HepG2 (cell line): Measurements from ENCODE around the gene TUBA4B. TPM values are rescaled to one million over a fixed set of nuclear protein-coding genes. Genes with fewer than 3 reads are reported as not detected.
A peak's percentile ranks its signal among the peaks of the same experiment; 100 is the strongest.

Experiments
- FOSL2 ChIP-seq: sonication (generic); formaldehyde crosslinking; IDR thresholded peaks from 2 replicates; pipeline ENCODE4 v1.4.0; 2020; ENCODE audit warnings: missing genetic modification reagents
- HNRNPH1 ChIP-seq: fragments of 200-400 bp; formaldehyde crosslinking; optimal IDR thresholded peaks from 2 replicates; pipeline ENCODE3; 2017; ENCODE audit warnings: mild to moderate bottlenecking, low read depth, low read length
- IRF9 ChIP-seq: sonication (generic); formaldehyde crosslinking; IDR thresholded peaks from 2 replicates; pipeline ENCODE4 v1.8.0; 2022; ENCODE audit warnings: missing genetic modification reagents, mild to moderate bottlenecking, borderline replicate concordance
- ISL2 ChIP-seq: sonication (generic); formaldehyde crosslinking; IDR thresholded peaks from 2 replicates; pipeline ENCODE4 v1.5.0; 2020; ENCODE audit warnings: missing genetic modification reagents
- NBN ChIP-seq: fragments of 450-650 bp; conservative IDR thresholded peaks from 2 replicates; pipeline ENCODE4 v1.6.1; 2017
- NFE2 ChIP-seq: sonication (generic); formaldehyde crosslinking; IDR thresholded peaks from 2 replicates; pipeline ENCODE4 v1.4.0; 2020; ENCODE audit warnings: missing genetic modification reagents
- PAF1 ChIP-seq: IDR thresholded peaks from 2 replicates; pipeline ENCODE4 v1.6.1; 2016; ENCODE audit warnings: missing genetic modification reagents, missing compliant biosample characterization
- SNAI1 ChIP-seq: sonication (generic); formaldehyde crosslinking; IDR thresholded peaks from 2 replicates; pipeline ENCODE4 v1.5.0; 2020; ENCODE audit warnings: mild to moderate bottlenecking, missing genetic modification reagents, borderline replicate concordance
- SRSF1 ChIP-seq: fragments of 200-400 bp; formaldehyde crosslinking; optimal IDR thresholded peaks from 2 replicates; pipeline ENCODE3; 2017; ENCODE audit warnings: mild to moderate bottlenecking, low read depth, low read length, moderate library complexity
- ZMAT5 ChIP-seq: sonication (generic); formaldehyde crosslinking; IDR thresholded peaks from 2 replicates; pipeline ENCODE4 v1.5.0; 2020; ENCODE audit warnings: mild to moderate bottlenecking, low read depth, missing genetic modification reagents, borderline replicate concordance
- ZNF17 ChIP-seq: sonication (generic); formaldehyde crosslinking; IDR thresholded peaks from 2 replicates; pipeline ENCODE4 v1.5.0; 2020; ENCODE audit warnings: mild to moderate bottlenecking, missing genetic modification reagents
- ZNF207 ChIP-seq: fragments of 450-650 bp; IDR thresholded peaks from 2 replicates; pipeline ENCODE4 v1.6.1; 2016; ENCODE audit warnings: antibody characterized with exemption, borderline replicate concordance
- ZNF354B ChIP-seq: sonication (generic); formaldehyde crosslinking; IDR thresholded peaks from 2 replicates; pipeline ENCODE4 v1.8.0; 2022; ENCODE audit warnings: mild to moderate bottlenecking, missing genetic modification reagents
- ZNF580 ChIP-seq: IDR thresholded peaks from 2 replicates; pipeline ENCODE4 v1.6.1; 2016; ENCODE audit warnings: low read depth, borderline replicate concordance
- ZNF589 ChIP-seq: sonication (generic); formaldehyde crosslinking; conservative IDR thresholded peaks from 2 replicates; pipeline ENCODE4 v1.8.0; 2022; ENCODE audit warnings: mild to moderate bottlenecking, moderate library complexity, missing genetic modification reagents
- ZNF670 ChIP-seq: sonication (generic); formaldehyde crosslinking; IDR thresholded peaks from 2 replicates; pipeline ENCODE4 v1.8.0; 2022; ENCODE audit warnings: mild to moderate bottlenecking, missing genetic modification reagents, borderline replicate concordance
- ZXDC ChIP-seq: sonication (generic); formaldehyde crosslinking; IDR thresholded peaks from 2 replicates; pipeline ENCODE4 v1.5.0; 2020; ENCODE audit warnings: mild to moderate bottlenecking, missing genetic modification reagents
- polyA plus RNA-seq, 8 experiments: library from polyadenylated mRNA; depleted of rRNA in 3 of 8; stranded (reverse) in 7 of 8; unstranded in 1 of 8; fragments of >200 nt; fragmentation: Illumina TruSeq in 4 of 8; extraction: Trizol in 4 of 8; gene quantifications; 2 replicates each; pipeline versions ENCODE4 v1.2.1 to v1.2.3, GENCODE V29; 2011 to 2016; ENCODE audit warnings: low read depth in 4 of 8, missing spikeins in 1 of 8, mixed read lengths in 1 of 8; ENCODE audit not compliant: insufficient read depth in 1 of 8
- total RNA-seq, 5 experiments: library from RNA; depleted of rRNA; stranded (reverse); fragments of >200 nt; fragmentation: Illumina TruSeq; extraction: Trizol; gene quantifications; 2 replicates each; pipeline ENCODE4 v1.2.3, GENCODE V29; 2016; ENCODE audit warnings: low read depth in 1 of 5
- TF ChIP-seq, protein P1 (sequence below): sonication (generic); formaldehyde crosslinking; IDR thresholded peaks from 2 replicates; pipeline ENCODE4 v1.8.0; 2022; ENCODE audit warnings: mild to moderate bottlenecking, missing genetic modification reagents
- TF ChIP-seq, protein P2 (sequence below): sonication (generic); formaldehyde crosslinking; IDR thresholded peaks from 2 replicates; pipeline ENCODE4 v1.5.0; 2020; ENCODE audit warnings: missing genetic modification reagents
- TF ChIP-seq, protein P3 (sequence below): sonication (generic); formaldehyde crosslinking; conservative IDR thresholded peaks from 2 replicates; pipeline ENCODE4 v1.8.0; 2022; ENCODE audit warnings: missing genetic modification reagents

Gene TUBA4B
- total and polyA plus RNA-seq, 2 of the 13 experiments (the other 11 are each of a cell fraction or from before 2014, with no cell fraction given): 0.18 to 0.22 TPM

DNA sequence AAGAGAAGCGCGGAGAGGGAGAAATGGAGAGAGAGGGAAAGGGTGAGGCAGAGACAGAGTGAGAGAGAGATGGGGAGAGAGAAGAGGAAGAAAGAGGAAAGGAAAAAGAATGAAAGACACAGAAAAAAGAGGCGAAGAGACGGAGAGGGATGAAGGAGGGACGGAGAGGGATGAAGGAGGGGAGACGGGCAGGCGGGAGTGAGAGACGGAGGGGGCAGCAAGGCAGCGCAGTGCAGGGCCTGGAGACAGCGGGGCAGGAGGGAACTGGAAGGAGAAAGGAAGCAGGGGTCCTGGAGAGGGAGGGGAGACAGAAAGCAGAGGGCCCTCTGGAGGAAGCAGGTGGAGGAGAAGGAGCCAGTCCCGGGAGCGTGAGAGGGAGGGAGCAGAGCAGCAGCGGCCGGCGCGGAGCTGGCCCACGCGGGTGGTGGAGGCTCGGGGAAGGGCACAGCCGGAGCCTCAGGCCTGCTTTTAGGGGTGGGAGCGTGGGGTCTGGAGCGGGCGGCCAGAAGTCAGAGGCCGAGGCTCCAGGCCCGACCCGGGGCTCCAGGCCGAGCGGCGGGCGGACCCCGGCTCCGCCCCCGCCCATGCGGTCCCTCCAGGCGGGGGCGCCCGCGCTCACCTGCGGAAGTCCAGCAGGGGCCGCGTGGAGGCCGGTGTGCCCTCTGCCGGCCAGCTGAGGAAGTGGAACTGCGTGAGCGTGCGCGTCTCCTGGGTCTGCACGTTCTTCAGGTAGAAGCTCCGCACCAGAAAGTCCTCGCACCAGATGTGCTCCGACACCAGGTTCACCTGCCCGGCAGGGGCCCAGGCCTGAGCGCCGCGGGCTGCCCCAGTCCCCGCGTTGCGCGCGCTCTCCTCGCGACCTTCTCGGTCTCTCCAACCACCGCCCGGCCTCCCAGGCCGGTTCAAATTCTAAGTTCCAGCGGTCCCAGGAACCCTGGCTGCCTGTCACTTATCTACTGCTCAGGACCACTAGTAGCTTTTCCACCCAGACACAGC lies 41.6 kb downstream of the TUBA4B start (continued):
- TF ChIP-seq FOSL2 (peak; percentile 66), ZNF207 (no peak), NBN (0 out of 2 replicates have a peak, but pooled peaks have one; percentile 45), ZMAT5 (CRISPR knock-in tag) (no peak), ZNF17 (CRISPR knock-in tag) (no peak), ZNF670 (0 out of 2 replicates have a peak, but pooled peaks have one; percentile 43), ZXDC (CRISPR knock-in tag) (no peak), IRF9 (peak; percentile 92; the same call in 1 of the 2 replicates), ZNF589 (peak; percentile 80; the same call in 1 of the 2 replicates), ZNF580 (CRISPR knock-in tag) (0 out of 2 replicates have a peak, but pooled peaks have one; percentile 16), PAF1 (CRISPR knock-in tag) (no peak), SNAI1 (CRISPR knock-in tag) (no peak), ZNF354B (no peak), NFE2 (CRISPR knock-in tag) (no peak), HNRNPH1 (no peak), ISL2 (peak; percentile 78; the same call in 1 of the 2 replicates), SRSF1 (no peak)
- TF ChIP-seq, protein P1, sequence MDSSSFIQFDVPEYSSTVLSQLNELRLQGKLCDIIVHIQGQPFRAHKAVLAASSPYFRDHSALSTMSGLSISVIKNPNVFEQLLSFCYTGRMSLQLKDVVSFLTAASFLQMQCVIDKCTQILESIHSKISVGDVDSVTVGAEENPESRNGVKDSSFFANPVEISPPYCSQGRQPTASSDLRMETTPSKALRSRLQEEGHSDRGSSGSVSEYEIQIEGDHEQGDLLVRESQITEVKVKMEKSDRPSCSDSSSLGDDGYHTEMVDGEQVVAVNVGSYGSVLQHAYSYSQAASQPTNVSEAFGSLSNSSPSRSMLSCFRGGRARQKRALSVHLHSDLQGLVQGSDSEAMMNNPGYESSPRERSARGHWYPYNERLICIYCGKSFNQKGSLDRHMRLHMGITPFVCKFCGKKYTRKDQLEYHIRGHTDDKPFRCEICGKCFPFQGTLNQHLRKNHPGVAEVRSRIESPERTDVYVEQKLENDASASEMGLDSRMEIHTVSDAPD: 0 out of 2 replicates have a peak, but pooled peaks have one; percentile 4
- TF ChIP-seq, protein P2, sequence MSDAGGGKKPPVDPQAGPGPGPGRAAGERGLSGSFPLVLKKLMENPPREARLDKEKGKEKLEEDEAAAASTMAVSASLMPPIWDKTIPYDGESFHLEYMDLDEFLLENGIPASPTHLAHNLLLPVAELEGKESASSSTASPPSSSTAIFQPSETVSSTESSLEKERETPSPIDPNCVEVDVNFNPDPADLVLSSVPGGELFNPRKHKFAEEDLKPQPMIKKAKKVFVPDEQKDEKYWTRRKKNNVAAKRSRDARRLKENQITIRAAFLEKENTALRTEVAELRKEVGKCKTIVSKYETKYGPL (CRISPR knock-in tag): no peak
- TF ChIP-seq, protein P3, sequence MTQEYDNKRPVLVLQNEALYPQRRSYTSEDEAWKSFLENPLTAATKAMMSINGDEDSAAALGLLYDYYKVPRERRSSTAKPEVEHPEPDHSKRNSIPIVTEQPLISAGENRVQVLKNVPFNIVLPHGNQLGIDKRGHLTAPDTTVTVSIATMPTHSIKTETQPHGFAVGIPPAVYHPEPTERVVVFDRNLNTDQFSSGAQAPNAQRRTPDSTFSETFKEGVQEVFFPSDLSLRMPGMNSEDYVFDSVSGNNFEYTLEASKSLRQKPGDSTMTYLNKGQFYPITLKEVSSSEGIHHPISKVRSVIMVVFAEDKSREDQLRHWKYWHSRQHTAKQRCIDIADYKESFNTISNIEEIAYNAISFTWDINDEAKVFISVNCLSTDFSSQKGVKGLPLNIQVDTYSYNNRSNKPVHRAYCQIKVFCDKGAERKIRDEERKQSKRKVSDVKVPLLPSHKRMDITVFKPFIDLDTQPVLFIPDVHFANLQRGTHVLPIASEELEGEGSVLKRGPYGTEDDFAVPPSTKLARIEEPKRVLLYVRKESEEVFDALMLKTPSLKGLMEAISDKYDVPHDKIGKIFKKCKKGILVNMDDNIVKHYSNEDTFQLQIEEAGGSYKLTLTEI (CRISPR knock-in tag): no peak
